NCI-H1105 (cell line): ENCODE data around the gene FCN1.

Experiments used
- DNase-seq: peaks from one replicate; lab custom pipeline; 2025; lab: John Stamatoyannopoulos, UW

FCN1 gene

DNA sequence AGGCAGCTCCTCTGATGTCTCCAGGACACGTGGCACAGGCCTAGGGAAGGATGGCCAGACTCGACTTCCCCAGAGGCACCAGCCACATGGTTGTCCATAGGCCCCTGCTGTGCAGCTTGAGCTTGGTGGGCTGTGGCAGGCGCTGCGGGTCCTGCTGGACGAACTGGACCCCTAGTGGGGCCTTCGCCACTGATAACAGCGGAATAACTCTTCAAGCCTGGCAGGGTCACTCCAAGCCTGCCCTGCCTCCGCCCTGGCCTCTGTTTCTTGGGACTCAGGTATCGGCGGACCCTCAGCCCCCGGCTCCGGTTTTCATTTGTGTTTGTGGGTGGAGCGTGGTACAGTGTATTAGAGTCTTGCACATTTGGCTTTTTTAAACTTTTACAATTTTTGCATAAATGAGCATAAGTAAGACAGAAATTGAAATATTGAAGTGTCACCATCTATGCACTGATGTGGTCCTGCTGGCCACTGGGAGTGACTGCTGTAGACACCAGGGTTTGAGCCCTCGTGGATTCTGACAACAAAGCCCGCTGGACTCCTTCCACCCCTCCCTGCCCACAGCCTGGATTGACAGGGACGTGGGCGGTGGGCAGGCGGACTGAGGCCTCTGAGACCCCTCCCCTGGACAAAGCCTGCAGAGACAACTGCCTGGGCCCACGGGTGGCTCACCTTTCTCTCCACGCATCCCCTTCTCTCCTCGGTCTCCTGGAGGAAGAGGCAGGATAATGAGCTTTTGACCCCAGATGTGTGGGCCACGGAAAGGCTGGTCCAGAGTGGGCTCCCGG is 3.8 kb downstream of the FCN1 start:
- no peak for DNase-seq

DNA sequence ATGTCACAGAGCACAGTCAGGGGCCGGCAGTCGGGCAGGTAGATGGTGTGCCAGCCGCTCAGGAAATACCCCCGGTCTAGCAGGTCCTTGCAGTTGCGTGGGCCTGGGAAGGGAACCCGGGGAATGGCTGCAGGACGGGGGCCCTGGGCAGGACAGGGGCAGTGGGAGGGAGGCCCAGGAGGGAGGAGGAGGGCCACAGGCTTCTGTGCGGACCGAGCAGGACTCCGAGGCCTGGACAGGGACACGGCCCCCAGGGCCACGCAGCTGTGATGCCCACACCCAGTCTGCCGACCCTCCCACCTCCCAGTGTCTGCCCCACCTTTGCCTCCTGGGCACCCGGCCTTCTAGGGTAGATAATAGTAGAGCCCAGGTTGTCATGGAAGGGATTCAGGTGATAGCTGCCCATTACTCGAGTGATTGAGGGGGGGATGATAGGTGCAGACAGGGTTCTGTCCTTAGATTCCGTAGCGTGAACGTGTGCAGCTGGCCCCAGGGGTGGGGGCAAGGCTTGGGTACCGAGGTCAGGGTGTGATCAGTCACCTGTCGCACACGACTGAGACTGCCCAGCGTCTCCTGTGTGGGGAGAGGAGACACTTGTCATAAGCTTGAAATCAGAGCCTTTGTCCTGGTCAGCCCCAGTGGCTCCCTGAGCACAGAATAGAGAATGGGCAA is 4.5 kb downstream of the FCN1 start:
- no peak for DNase-seq

DNA sequence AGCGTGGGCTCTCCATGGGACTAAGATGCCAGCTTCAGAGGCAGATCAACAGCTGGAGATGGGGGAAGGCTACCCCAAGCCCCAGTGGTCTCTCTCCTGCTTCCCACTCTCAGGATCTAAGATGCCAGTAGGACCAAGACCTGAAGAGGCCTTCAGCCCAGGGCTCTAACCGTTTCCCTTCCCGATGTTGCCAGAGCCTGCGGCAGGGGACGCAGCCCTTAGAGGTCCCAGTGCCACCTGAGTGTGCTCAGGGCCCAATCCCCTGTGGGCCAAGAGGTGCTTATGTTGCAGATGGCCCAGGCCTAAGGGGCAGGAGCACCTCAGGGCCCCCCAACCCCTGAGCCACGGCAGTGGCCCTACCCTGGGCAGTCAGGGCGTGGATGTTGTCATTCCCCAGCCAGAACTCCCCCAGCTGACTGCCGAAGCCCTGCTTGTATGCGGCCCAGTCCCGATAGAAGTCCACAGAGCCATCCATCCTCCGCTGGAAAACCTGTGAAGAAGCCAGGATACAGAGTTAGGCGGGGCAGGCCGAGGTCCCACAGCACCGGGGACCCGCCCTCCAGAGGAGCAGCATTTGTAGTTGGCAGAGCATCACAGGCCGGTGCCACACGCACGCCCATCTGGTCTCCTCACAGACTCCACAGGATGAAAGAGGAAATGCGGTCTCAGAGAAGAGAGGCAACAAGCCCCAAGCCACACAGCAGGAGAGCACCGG is 5.4 kb downstream of the FCN1 start:
- no peak for DNase-seq

DNA sequence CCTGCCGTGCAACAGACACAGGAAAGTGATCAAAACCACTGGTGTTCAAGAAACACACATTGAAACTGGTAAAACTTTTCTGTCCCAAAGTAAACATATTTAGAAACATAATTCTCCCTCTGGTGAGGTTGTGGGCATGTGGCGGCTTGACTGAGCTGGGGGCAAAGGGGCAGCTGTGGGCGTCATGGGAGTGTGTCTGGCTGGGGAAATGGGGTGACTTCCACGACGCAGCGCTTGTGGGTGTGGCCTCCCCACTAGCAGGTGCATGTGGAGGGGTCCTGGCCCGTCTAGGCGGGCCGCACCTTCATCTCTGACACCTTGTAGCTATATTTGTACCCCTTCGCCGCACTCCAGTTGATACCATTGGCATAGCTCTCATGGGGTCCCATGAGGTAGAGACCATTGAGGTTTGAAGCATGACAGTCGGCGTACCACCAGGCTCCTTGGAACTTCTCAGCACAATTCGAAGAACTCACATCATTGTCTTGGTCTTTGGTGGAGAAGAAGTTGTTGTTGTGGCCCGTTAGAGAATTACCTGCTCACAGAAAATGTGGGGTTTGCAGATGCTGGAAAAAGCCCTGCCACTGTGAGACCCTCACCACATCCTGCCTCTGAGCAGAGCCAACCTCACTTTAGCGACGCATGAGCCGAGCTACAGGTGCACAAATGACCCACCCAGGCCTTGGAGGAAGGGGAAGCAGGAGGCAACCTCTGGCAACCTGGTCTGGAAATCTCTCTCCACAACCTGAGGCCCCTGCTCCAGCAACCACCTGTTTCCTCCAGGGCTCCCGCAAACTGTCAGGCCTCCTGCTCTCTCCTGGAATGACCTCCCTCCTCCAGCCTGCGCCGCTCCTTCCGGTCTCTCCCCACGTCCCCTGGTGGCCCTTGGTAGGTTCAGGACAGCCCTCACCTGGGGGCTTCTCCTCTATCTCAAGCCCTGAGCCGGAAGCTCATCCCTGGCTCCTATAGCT is 7.9 kb downstream of the FCN1 start:
- no peak for DNase-seq

DNA sequence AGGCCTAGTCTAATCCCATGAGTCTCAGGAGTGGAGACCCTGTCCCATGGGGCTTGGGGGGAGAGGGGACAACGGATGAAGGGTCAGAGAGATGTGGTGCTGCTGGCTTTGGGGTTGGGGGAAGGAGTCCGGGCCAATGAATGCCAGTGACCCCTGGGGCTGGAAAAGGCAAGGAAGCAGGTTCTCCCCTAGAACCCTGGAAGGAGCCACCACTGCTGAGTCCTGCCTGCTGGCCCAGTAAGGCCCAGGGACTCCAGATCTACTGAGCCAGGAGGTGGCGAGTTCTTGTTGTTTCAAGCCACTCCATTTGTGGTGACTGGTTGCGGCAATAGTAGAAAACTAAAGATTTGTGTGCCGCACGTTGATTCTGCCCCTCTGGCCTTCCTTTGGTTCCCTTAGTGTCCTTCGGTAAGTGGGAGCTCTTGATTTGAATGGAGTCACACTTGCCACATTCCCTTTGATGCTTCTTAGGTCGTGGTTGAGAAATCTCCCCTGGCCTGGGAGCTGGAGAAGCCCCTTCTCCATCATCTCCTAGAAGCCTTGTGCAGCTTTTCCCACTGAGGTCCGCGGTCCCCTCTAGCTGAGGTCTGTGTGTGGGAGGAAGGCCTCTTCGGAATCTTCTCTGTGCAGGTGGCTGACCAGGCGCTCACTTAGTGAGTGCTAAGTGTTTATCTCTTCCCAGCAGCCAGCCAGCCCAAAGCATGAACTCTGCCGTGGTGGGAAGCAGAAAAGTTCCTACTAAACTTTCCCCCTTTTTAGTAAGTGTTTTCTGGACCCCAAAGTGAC is 9.0 kb downstream of the FCN1 start:
- DNase-seq = no peak

DNA sequence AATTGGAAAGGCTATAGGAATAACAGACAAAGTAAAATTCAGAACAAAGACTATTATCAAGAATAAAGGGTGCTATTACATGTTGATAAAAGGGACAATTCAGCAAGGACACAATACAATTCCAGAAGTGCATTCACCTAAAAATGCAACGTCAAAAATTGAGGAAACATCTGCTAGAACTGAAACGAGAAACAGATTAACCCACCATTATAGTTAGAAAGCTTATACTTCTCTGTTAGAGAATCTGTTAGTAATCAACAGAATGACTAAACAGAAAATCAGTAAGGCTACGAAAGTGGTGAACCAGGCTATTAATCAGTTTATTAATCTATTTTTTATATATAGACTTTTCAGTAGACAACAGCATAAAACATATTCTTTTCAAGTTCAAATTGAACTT is 14.8 kb downstream of the FCN1 start:
- DNase-seq = no peak

DNA sequence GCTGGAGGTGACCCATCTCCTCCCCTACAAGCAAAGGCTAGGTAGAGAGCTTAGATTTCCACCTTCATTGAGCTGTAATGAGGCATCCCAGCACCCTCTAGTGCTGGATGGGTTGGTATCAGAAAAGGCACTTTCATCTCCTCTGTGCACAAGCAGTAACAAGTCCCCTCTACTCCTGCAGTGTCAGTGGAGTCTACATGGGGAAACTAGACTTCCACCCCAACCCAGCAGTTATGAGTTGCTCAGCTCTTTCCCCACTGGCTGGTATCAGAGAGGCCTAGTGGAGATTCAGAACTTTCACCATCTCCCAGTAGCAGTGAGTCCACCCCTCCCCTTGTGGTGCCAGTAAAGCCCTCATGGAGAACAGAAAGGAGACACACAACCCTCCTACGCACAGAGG is 17.9 kb downstream of the FCN1 start:
- no peak for DNase-seq

DNA sequence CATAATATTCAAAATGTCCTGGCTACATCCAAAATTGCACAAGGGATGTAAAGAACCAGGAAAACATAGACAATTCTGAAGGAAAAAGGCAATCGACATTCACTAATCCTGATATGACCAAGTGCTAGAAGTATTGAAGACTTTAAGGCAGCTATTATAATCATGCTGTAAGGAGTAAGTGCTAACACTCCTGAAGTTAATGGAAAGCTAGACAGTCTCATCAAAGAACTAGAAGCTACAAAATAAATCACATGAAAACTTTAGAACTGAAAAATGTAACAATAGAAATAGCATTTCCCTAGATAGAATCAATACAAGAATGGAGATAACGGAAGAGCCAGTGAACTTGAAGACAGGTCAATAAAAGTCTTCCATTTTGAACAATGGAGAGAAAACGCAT is 18.5 kb downstream of the FCN1 start:
- DNase-seq = no peak

DNA sequence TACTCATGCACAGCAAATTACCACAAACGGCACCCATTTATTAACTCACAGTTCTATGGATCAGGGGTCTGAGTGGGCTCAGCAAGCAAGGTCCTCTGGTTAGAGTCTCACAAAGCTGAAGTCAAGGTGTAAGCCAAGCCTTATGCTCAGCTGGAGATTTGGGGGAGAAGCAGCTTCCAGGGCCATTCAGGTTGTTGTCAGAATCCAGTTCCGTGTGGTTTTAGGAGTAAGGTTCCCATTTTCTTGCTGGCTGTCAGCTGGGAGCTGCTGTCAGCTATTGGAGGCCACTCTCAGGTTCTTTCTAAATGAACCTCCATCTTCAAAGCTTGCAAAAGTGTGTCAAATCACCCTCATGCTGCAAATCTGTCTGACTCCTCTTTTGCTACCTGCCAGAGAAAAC is 19.4 kb downstream of the FCN1 start:
- no peak for DNase-seq

DNA sequence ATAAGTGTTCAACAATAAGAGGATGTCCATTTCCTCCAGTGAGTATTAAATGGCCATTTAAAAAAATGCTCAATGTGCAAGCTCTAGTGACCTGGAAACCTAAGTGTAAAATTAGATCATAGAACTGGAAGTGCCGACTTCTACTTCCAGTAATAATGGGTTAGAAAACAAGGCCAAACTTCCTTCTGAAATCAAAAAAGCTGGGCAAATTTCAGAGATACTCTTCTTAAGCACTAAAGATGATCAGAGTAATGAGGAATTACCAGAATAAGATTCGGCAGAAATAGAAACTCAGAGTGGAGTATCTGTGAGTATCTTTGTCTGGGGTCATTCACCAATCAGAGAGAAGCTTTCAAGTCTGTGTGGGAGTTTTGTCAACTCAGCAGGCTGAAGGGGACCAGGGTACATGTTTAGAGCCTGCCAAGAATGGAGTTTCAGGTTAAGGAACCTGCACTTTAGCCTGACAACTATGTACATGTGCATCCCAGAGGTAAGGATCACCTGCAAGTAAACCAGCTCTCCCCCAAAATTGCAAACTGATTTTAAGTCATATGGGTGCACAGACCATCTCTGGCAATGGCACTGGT is 20.0 kb downstream of the FCN1 start:
- no peak for DNase-seq

DNA sequence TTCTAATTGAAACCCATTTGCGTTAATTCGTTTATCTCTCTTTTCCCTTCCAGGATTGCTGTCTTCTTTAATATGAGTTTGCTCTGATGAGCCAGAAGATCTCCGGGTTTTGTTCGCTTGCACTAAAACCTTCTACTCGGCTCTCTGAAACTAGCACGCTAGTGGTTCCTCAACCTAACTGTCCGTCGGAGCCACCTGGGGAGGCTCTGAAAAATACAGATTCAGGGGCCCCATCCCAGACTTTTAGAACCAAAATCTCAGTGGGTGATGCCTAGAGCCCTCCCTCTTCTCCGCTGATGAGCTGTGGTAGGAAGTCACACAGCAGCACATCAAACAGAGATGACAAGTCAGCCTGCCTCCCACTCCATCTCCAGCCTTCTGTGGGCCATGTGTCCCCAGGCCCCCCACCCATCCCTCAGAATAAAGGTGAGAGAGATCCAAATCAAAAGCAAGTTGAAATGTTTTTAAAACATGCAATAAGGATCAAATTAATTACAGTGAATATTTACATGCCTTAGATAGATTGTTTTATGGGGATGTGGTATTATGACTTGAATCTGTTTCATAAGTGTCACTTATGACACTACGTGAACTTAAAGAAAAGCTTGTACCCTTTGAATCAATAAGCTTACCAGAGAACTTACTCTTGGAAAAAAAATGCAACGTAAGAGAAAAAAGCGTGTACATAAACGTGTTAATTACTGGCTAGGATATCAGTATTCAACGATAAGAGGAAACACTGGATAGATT is 20.7 kb downstream of the FCN1 start:
- DNase-seq = no peak

DNA sequence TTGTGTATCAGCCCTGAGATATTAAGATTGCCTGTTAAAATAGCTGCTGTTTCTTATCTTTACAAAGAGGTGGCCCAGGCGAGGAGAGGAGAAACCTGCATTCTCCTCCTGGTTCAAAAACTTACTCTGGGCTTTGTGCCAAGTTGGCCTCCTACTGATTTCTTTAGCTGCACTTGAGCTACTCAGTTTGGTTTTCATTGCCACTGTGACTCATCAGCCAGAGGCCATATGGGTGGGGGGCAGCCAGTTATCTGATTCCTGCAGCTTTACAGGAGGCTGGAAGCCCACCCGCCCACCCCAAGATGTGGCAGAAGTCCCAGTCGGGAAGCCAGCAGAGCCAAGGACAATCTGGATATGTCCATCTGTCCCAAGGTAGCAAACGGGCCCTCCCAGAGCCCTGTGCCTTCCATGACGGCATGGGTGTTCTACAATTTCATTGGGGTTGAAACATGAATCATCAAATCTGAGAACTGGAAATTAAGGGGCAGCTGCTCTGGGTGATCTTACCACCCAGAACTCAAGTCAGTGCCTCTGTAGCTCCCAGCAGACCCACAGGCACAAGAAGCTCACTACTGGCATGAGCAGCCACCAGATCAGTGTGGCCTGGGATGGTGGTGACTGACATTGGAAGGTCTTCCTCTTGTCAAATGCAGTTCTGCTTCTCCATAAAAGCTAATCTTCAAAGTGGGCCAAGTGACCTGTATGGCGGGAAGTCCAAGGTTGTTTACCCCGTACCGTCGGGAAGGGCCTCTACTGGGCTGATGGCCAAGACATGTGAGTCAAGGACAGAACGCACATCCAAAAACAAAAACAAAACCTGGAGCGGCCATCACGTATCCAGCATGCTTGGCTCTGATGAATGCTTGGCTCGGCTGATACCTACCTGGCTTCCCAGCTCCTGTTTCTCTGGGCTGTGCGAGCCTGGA is 21.5 kb downstream of the FCN1 start:
- DNase-seq = no peak

DNA sequence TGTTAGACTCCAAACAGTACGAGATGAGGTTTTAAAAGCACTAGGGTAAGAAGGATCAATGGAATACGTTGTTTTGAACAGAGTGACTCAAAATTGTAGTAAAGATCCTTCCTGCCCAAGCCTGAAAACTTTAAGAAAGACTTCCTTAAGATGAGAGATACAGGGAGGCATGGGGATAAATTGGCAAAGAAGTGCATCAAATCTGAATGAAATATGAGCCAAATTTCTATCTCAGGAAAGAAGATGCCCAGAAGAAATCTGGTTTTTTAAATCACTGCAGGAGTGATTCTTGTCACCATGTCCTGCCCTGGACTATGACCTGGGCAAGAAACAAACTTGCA is 22.2 kb downstream of the FCN1 start:
- DNase-seq = no peak

DNA sequence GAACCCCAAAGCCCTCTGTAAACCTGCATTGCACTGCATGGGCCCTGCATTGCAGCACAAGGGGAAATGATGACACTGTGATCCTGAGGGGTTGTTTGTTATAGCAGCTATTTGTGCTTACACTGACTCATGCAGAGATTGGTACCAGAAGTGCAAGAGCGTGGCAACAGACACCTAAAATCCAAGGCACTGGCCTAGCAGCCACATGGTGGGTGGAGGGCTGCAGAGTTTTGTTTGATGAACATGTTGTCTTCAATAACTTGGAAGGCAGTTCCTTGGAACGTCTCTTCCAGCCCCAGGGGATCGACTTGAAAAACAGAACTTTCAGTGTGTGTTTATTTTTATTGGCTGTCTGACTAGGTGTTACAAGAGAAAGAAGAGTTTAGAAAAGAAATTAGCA is 22.6 kb downstream of the FCN1 start:
- no peak for DNase-seq

DNA sequence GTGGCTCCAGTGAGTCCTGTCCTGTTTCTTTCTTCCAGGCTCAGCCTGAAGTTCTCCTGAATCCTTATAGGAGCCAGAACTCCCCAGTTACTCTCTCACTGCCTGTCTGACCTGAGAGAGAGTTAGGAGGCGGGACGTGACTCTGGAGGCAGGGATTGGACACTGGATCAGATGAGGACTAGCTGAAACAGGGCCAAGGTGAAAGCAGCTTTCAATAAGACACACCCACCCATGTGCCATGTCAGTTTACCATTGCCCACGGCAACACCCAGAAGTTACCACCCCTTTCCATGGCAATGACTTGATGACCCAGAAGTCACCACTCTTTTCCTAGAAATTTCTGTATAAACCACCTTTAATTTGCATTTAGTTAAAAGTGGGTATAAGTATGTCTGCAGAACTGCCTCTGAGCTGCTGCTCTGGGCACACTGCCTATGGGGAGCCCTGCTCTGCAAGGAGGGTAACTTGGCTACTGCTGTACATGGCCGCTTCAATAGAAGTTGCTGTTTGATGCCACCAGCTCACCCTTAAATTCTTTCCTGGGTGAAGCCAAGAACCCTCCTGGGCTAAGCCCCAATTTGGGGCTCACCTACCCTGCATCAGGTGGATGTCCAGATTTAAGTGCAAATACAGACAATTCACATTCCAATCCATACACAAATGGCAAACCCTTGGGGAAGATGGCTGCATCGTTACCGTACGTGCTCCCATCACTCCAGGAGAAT is 23.4 kb downstream of the FCN1 start:
- no peak for DNase-seq

DNA sequence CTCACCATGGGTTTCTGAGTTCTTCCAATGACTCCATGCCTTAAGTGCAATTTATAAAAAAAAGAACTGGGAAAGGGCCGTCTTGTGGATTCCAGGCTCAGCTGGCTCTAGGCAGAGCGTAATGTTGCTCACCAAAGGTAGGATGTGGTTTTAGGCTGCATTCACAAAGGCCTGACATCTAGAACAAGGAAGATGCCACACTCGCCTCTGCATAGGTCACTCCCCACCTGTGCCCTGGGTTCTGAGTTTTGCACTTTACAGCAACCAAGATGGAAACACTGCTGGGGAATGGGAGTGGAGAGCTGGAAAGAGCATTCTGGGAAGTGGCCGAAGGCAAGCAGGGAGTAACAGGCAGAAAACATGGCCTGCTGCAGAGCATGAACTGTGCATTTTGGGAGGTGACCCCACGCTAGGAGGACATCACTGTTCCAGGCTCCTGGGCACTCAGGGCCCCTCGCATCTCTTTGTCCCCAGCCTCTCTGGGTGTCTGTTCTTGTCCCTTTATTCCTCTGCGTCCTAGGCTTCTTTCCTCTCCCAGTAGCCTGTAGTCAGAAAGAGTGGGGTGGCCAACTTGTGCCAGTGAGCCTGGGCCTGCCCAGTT is 24.8 kb downstream of the FCN1 start:
- no peak for DNase-seq

DNA sequence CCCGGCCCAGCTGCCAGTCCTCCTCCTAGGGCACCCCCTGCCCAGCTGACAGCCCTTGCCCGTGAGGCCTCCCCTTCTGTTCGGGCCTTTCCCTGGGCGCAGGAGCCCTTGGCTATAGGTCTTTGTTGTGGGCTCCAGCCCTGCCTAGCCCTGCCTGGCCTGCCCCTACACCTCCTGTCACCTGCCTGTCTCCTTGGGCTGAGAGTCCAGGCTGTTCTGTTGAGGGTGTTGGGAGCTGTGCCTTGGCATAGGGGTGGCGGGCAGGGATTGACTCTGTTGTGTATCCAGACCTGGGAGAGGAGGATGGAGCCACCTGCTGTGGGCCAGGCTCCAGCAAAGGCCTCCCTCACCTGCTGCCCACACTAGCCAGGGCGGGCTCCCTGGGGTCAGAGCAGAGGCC is 25.5 kb downstream of the FCN1 start:
- no peak for DNase-seq

DNA sequence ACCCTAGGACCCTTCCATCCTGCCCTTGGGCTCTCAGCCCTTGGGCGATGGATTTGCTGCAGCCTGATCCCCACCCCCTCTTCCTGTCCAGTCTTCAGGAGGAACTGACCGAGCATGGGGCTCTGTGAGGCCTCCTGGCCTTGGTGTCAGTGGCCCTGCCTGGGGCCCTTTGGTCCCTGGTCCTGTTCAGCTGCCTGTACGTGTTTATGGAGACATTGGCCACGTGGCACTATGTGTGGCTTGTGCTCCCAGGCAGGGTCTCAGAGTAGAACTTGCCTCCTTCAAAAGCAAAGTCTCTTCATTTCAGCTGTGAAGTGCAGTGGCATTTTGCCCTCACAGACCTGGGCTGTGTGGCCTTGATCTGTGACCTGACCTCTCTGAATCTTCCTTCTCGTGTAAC is 26.0 kb downstream of the FCN1 start:
- DNase-seq = no peak
